ENCODE measurements around the gene XXYLT1. TPM values are rescaled to one million over a fixed set of nuclear protein-coding genes. Genes with fewer than 3 reads are reported as not detected.

Gene XXYLT1
- total RNA-seq, 4 donors from 2014 or later, result 7.5 to 19.4 (median 10.6) TPM

GRCh38 chr3:195221015-195221853 lies 49.7 kb downstream of the XXYLT1 start:
- no peak for TF ChIP-seq CTCF (IDR thresholded peaks at IDR 0.05; ENCODE audit: low read depth)

GRCh38 chr3:195219351-195220230 lies 51.4 kb downstream of the XXYLT1 start:
- TF ChIP-seq CTCF (IDR thresholded peaks at IDR 0.05; ENCODE audit: low read depth), result no peak

GRCh38 chr3:195214381-195214780 lies 56.6 kb downstream of the XXYLT1 start:
- no peak for TF ChIP-seq CTCF (IDR thresholded peaks at IDR 0.05; ENCODE audit: low read depth)

- no peak for TF ChIP-seq CTCF (IDR thresholded peaks at IDR 0.05; ENCODE audit: low read depth)
Measured at GRCh38 chr3:195213639-195214315, 57.2 kb downstream of the XXYLT1 start.

- TF ChIP-seq CTCF (IDR thresholded peaks at IDR 0.05; ENCODE audit: low read depth), result no peak
Measured at GRCh38 chr3:195212749-195213375, 58.1 kb downstream of the XXYLT1 start.

- no peak for TF ChIP-seq CTCF (IDR thresholded peaks at IDR 0.05; ENCODE audit: low read depth)
Measured at GRCh38 chr3:195212033-195212748, 58.8 kb downstream of the XXYLT1 start.
